HG03097 (cell line): ENCODE results near the gene NHERF1.

ENCODE experiments used
- ATAC-seq: cut with Tn5 transposase; IDR thresholded peaks from one replicate; pipeline ENCODE4 v1.9.1; 2021; ENCODE audit not compliant: unreplicated experiment, low FRiP score

The NHERF1 gene

GRCh38 chr17:74732042-74732867 is 16.2 kb upstream of the NHERF1 start:
- no peak for ATAC-seq

GRCh38 chr17:74733365-74734122 is 14.9 kb upstream of the NHERF1 start:
- ATAC-seq, result no peak

GRCh38 chr17:74734256-74734655 is 14.2 kb upstream of the NHERF1 start:
- no peak for ATAC-seq

GRCh38 chr17:74736513-74737298 is 11.7 kb upstream of the NHERF1 start, which contains the start of gene RAB37:
RAB37 (plus strand) TSS chr17:74737256; CDS start chr17:74737273, 17 bp downstream.
- ATAC-seq, result no peak

GRCh38 chr17:74737299-74738050 is 11.0 kb upstream of the NHERF1 start:
- ATAC-seq, result no peak

- ATAC-seq, result no peak
Observed at GRCh38 chr17:74738051-74738996, 10.1 kb upstream of the NHERF1 start.

GRCh38 chr17:74739227-74739831 is 9.1 kb upstream of the NHERF1 start:
- no peak for ATAC-seq

GRCh38 chr17:74740173-74740572 is 8.3 kb upstream of the NHERF1 start:
- ATAC-seq, result no peak

GRCh38 chr17:74740641-74741387 is 7.6 kb upstream of the NHERF1 start:
- ATAC-seq, result no peak

- ATAC-seq, result peak; percentile 50
Observed at GRCh38 chr17:74742153-74742515, 6.3 kb upstream of the NHERF1 start.

- ATAC-seq, result no peak
Observed at GRCh38 chr17:74742978-74743545, 5.4 kb upstream of the NHERF1 start.

- no peak for ATAC-seq
Observed at GRCh38 chr17:74743755-74744154, 4.7 kb upstream of the NHERF1 start.

- ATAC-seq, result no peak
Observed at GRCh38 chr17:74744349-74744713, 4.1 kb upstream of the NHERF1 start.

GRCh38 chr17:74744714-74745547 is 3.5 kb upstream of the NHERF1 start:
- no peak for ATAC-seq

GRCh38 chr17:74745548-74746177 is 2.8 kb upstream of the NHERF1 start:
- ATAC-seq, result no peak

- no peak for ATAC-seq
Observed at GRCh38 chr17:74746376-74746775, 2.1 kb upstream of the NHERF1 start.

- no peak for ATAC-seq
Observed at GRCh38 chr17:74746922-74747321, 1.5 kb upstream of the NHERF1 start.
